Astrocyte of the cerebellum (primary cell): ENCODE results near the gene HIVEP3.

Source experiments
- DNase-seq: peaks from one replicate; pipeline ENCODE4 v3.0.0-alpha.2; 2011; ENCODE audit warnings: low read depth
- H3K4me3 ChIP-seq: 2 replicates; pipeline ENCODE4 v1.5.1; 2011; ENCODE audit warnings: mild to moderate bottlenecking, low read depth, low read length, moderate library complexity
- in situ Hi-C: cut with HindIII; loops from 2 replicates; pipeline ENCODE4 v1.10.0; 2017; ENCODE audit warnings: low sequenced_read_pairs
- TF ChIP-seq, protein P1 (sequence below): IDR thresholded peaks from 2 replicates; pipeline ENCODE4 v1.5.1; 2012; ENCODE audit warnings: low read length, low read depth, moderate library complexity, mild to moderate bottlenecking; ENCODE audit errors: missing control alignments

Gene HIVEP3

DNA sequence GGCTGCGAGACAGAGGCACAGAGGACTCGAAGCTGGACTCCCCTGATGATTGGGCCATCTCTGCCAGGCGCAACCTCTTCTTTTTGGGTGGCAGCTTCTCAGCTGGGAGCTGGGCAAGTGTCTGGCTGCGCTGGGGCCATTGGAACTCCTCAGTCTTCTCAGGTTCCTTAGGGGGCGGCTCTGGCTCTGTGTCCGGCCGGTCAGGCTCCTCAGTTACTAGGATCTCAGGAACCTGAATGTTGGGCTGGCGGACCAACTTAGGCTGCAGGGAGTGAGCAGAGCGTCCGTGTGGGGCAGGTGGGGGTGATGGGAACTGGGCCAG, 336.8 kb downstream of the HIVEP3 start:
- DNase-seq, result no peak
- TF ChIP-seq, protein P1, sequence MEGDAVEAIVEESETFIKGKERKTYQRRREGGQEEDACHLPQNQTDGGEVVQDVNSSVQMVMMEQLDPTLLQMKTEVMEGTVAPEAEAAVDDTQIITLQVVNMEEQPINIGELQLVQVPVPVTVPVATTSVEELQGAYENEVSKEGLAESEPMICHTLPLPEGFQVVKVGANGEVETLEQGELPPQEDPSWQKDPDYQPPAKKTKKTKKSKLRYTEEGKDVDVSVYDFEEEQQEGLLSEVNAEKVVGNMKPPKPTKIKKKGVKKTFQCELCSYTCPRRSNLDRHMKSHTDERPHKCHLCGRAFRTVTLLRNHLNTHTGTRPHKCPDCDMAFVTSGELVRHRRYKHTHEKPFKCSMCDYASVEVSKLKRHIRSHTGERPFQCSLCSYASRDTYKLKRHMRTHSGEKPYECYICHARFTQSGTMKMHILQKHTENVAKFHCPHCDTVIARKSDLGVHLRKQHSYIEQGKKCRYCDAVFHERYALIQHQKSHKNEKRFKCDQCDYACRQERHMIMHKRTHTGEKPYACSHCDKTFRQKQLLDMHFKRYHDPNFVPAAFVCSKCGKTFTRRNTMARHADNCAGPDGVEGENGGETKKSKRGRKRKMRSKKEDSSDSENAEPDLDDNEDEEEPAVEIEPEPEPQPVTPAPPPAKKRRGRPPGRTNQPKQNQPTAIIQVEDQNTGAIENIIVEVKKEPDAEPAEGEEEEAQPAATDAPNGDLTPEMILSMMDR, result no peak
- no peak overlapping the region for H3K4me3 ChIP-seq
- in situ Hi-C loops, result no loop called here

- in situ Hi-C loops, result no loop called here
- TF ChIP-seq, protein P1, result no peak
- no peak for DNase-seq
- no peak overlapping the region for H3K4me3 ChIP-seq
Observed at GRCh38 chr1:41581216-41582003, 337.3 kb downstream of the HIVEP3 start.

- in situ Hi-C loops, result no loop called here
- TF ChIP-seq, protein P1, result no peak
- no peak overlapping the region for H3K4me3 ChIP-seq
- no peak for DNase-seq
Observed at GRCh38 chr1:41580520-41581172, 338.1 kb downstream of the HIVEP3 start.

- DNase-seq, result no peak
- in situ Hi-C loops, result no loop called here
- H3K4me3 ChIP-seq, result no peak overlapping the region
- TF ChIP-seq, protein P1, result no peak
Observed at GRCh38 chr1:41580021-41580420, 338.7 kb downstream of the HIVEP3 start.

DNA sequence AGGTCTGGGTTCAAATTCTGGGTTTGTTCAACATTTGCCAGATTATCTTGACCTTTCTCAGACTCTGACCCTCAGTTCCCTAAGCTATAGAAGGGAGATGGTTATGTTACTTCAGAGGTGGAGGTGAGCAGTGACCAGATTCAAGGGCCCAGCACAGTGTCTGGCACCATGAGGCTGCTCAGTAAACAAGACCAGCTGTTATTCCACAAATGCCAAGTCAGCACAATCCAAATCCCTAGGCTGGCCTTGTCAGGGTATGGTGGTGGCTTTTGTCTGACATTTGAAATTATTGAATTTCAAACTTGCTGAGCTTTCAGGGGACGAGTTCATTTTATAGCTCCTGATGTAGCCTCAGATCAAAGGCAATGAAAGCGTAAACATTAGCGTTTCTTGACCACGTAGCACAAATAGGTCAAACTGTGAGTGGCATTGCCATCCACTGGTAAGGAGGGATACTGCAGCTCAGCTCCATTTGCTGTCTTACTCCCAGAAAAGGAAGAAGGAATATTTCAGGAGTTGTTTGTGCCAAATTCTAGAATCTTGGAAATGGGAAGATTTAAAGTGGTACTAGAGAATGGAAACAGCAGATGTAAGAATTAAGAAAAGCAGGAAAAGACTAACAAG, 339.9 kb downstream of the HIVEP3 start:
- DNase-seq, result peak; percentile 1
- in situ Hi-C loops, result no loop called here
- H3K4me3 ChIP-seq, result no peak overlapping the region
- TF ChIP-seq, protein P1, result peak; percentile 50

DNA sequence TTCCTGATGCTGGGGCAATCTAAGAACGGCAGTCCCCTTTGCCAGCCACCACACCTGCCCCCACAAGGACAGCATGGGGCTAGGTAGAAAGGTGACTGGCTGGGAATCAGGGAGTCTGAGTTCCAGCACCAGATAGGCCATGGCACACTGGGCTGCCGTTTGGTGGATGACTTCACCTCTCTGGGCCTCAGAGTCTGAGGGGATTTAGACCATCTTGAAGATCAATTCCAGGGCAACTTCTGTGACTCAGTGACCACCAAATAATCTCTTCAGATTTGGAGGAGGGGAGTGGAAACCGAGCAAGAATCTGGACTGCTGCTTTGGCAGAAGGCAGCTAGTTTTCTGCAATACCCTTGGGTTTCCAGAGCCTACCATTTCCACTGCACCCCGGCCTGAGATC, 342.1 kb downstream of the HIVEP3 start:
- in situ Hi-C loops, result no loop called here
- no peak overlapping the region for H3K4me3 ChIP-seq
- TF ChIP-seq, protein P1, result no peak
- no peak for DNase-seq
